Measurements from ENCODE around the gene CNN2. TPM values are rescaled to one million over a fixed set of nuclear protein-coding genes. Genes with fewer than 3 reads are reported as not detected.

Gene CNN2
- total RNA-seq, 4 donors from 2014 or later = 39.2 to 57.6 (median 48.2) TPM

DNA sequence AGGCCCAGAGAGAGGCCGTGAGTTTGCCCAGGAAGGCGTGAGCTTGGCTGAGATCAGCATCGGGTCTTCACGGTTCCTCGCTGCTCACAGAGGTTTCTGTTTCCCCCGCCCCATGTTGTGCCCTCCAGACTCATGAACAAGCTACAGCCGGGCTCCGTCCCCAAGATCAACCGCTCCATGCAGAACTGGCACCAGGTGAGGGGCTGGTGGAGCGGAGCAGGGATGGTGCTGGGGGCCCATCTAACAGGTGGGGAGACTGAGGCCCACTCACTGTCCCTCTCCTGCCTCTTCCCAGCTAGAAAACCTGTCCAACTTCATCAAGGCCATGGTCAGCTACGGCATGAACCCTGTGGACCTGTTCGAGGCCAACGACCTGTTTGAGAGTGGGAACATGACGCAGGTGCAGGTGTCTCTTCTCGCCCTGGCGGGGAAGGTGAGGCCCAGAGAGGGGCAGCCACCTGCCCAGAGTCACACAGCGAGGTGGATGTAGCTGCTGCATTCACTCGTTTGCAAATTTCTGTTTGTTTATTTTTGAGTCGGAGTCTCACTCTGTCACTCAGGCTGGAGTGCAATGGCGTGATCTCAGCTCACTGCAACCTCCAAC, 6.0 kb downstream of the CNN2 start:
- Histone ChIP-seq H3K27me3 (no peaks in the 10 kb centered on the region), H3K36me3 (peaks cover 0 to 17% (median 8%) of the 10 kb centered on the region in 4 donors), H3K27ac (no peak overlapping the region), H3K9me3 (no peaks in the 10 kb centered on the region), H3K4me1 (peaks cover 14 to 34% (median 26%) of the 10 kb centered on the region in 4 donors), H3K4me3 (no peak overlapping the region)
- TF ChIP-seq EP300 (IDR thresholded peaks at IDR 0.05; ENCODE audit: low read depth) (no peak), POLR2A (IDR thresholded peaks at IDR 0.05) (no peak), POLR2AphosphoS5 (IDR thresholded peaks at IDR 0.05) (no peak)
- TF ChIP-seq, protein P1, sequence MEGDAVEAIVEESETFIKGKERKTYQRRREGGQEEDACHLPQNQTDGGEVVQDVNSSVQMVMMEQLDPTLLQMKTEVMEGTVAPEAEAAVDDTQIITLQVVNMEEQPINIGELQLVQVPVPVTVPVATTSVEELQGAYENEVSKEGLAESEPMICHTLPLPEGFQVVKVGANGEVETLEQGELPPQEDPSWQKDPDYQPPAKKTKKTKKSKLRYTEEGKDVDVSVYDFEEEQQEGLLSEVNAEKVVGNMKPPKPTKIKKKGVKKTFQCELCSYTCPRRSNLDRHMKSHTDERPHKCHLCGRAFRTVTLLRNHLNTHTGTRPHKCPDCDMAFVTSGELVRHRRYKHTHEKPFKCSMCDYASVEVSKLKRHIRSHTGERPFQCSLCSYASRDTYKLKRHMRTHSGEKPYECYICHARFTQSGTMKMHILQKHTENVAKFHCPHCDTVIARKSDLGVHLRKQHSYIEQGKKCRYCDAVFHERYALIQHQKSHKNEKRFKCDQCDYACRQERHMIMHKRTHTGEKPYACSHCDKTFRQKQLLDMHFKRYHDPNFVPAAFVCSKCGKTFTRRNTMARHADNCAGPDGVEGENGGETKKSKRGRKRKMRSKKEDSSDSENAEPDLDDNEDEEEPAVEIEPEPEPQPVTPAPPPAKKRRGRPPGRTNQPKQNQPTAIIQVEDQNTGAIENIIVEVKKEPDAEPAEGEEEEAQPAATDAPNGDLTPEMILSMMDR (IDR thresholded peaks at IDR 0.05) = no peak
- no peak for DNase-seq
- intact Hi-C loops (cut with DNase I; ENCODE audit: low total_unique reads) = no loop called here
- in situ Hi-C loops (cut with MboI; ENCODE audit: low pct_ligation_motif_present in 1 of 4, low pct_unique_long_range_greater_than_20kb in 1 of 4, low sequenced_read_pairs in 3 of 4) = no loop called here
- WGBS, 2 donors (ENCODE audit: low coverage in 1 of 2) = 88% methylated on average over 20 of the region's 20 CpGs; no CpG with 5 or more reads in 1 of the 2 donors

DNA sequence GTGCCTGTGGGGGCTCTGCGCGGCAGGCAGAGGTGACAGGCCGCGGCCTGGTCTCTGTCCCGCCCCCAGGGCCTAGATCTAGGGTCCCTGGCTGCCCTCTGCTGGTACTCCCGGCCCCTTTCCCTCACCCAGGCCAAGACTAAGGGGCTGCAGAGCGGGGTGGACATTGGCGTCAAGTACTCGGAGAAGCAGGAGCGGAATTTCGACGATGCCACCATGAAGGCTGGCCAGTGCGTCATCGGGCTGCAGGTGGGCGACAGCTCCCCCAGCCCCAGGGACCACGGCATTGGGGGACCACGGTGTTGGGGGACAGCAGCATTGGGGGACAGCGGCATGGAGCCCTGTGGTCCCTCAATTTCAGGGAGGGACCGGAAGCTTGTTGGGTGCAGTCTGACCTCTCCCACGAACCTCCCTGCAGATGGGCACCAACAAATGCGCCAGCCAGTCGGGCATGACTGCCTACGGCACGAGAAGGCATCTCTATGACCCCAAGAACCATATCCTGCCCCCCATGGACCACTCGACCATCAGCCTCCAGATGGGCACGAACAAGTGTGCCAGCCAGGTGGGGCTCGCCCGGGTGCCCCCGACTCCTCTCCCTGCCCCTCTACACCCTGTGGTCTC, 9.7 kb downstream of the CNN2 start:
- peaks cover 0 to 17% (median 8%) of the 10 kb centered on the region in 4 donors for H3K36me3 ChIP-seq
- in situ Hi-C loops (cut with MboI; ENCODE audit: low pct_ligation_motif_present in 1 of 4, low pct_unique_long_range_greater_than_20kb in 1 of 4, low sequenced_read_pairs in 3 of 4) = no loop called here
- intact Hi-C loops (cut with DNase I; ENCODE audit: low total_unique reads) = no loop called here
- H3K27ac ChIP-seq = no peak overlapping the region
- peak; percentile 7 for DNase-seq
- H3K27me3 ChIP-seq = no peaks in the 10 kb centered on the region
- TF ChIP-seq, protein P1 (IDR thresholded peaks at IDR 0.05) = no peak
- TF ChIP-seq EP300 (IDR thresholded peaks at IDR 0.05; ENCODE audit: low read depth) (no peak), POLR2AphosphoS5 (IDR thresholded peaks at IDR 0.05) (no peak), POLR2A (IDR thresholded peaks at IDR 0.05) (no peak)
- 90% methylated on average over 29 of the region's 29 CpGs; no CpG with 5 or more reads in 1 of the 2 donors for WGBS, 2 donors (ENCODE audit: low coverage in 1 of 2)
- no peak overlapping the region for H3K4me3 ChIP-seq
- no peaks in the 10 kb centered on the region for H3K9me3 ChIP-seq
- peaks cover 13 to 32% (median 16%) of the 10 kb centered on the region in 4 donors for H3K4me1 ChIP-seq

DNA sequence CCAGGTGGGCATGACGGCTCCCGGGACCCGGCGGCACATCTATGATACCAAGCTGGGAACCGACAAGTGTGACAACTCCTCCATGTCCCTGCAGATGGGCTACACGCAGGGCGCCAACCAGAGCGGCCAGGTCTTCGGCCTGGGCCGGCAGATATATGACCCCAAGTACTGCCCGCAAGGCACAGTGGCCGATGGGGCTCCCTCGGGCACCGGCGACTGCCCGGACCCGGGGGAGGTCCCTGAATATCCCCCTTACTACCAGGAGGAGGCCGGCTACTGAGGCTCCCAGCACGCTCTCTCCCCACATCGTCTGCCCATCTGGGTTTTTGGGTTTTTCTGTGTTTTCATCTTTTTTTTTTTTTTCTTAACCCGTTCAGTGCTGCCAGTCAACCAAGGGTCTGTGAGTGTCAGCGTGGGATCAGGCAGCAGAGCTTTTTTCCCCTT, 11.2 kb downstream of the CNN2 start:
- peak overlapping the region; percentile 18 to 79 (median 56) for H3K27ac ChIP-seq
- in situ Hi-C loops (cut with MboI; ENCODE audit: low pct_ligation_motif_present in 1 of 4, low pct_unique_long_range_greater_than_20kb in 1 of 4, low sequenced_read_pairs in 3 of 4) (no loop called here), intact Hi-C loops (cut with DNase I; ENCODE audit: low total_unique reads) (no loop called here)
- 66% methylated on average over 22 of the region's 22 CpGs; no CpG with 5 or more reads in 1 of the 2 donors for WGBS, 2 donors (ENCODE audit: low coverage in 1 of 2)
- H3K36me3 ChIP-seq = peaks cover 0 to 8% (median 4%) of the 10 kb centered on the region in 4 donors
- no peaks in the 10 kb centered on the region for H3K9me3 ChIP-seq
- TF ChIP-seq POLR2A (IDR thresholded peaks at IDR 0.05) = no peak
- TF ChIP-seq POLR2AphosphoS5 (IDR thresholded peaks at IDR 0.05) = no peak
- TF ChIP-seq, protein P1 (IDR thresholded peaks at IDR 0.05) = no peak
- no peak for TF ChIP-seq EP300 (IDR thresholded peaks at IDR 0.05; ENCODE audit: low read depth)
- peaks cover 26 to 47% (median 29%) of the 10 kb centered on the region in 4 donors for H3K4me1 ChIP-seq
- DNase-seq = peak; percentile 13
- H3K27me3 ChIP-seq = no peaks in the 10 kb centered on the region
- no peak overlapping the region for H3K4me3 ChIP-seq

DNA sequence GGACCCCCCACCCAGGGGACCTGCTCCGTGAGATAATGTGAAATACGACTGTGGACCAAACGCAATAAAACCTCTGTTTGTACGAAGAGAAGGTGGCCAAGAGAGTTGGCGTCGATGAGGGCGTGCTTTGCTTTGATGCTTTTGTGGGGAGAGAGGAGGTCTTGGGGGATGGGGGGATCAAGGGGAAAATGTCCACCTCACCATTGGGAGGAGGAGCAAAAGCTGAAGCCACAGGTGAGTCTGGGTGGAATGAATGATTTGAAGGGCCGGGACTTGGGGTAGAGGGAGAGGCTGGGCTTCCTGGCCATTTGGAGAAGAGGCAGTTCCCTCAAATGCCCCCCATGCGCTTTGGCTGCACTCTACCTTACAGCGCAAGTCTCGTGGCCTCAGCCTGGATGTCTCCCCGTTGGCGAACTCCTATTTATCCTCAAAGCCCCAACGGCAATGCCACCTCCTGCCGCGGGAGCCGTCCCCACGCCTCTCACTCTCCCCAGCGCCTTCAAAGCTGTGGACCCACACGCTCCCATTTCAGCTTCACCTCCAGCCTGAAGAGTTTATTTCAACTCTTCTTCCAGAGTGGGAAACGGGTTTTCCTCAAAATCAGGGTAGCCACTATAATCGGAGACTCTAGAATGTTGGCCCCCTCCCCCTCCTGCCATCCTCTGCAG, 12.7 kb downstream of the CNN2 start:
- in situ Hi-C loops (cut with MboI; ENCODE audit: low pct_ligation_motif_present in 1 of 4, low pct_unique_long_range_greater_than_20kb in 1 of 4, low sequenced_read_pairs in 3 of 4) = no loop called here
- H3K9me3 ChIP-seq = no peaks in the 10 kb centered on the region
- intact Hi-C loops (cut with DNase I; ENCODE audit: low total_unique reads) = no loop called here
- peaks cover 0 to 8% (median 4%) of the 10 kb centered on the region in 4 donors for H3K36me3 ChIP-seq
- H3K4me3 ChIP-seq = peak overlapping the region in 2 of 4 donors; percentile 52 to 55
- H3K27me3 ChIP-seq = no peaks in the 10 kb centered on the region
- no peak for DNase-seq
- 61 to 81% methylated on average over 5 to 22 of the region's 22 CpGs for WGBS, 2 donors (ENCODE audit: low coverage in 1 of 2)
- peak overlapping the region; percentile 72 to 81 (median 78) for H3K27ac ChIP-seq
- TF ChIP-seq EP300 (IDR thresholded peaks at IDR 0.05; ENCODE audit: low read depth) = no peak
- no peak for TF ChIP-seq POLR2A (IDR thresholded peaks at IDR 0.05)
- TF ChIP-seq, protein P1 (IDR thresholded peaks at IDR 0.05) = no peak
- TF ChIP-seq POLR2AphosphoS5 (IDR thresholded peaks at IDR 0.05) = no peak
- peaks cover 29 to 55% (median 34%) of the 10 kb centered on the region in 4 donors for H3K4me1 ChIP-seq

Measured in transverse colon (tissue), 4 donors.